GF-D8 (cell line): ENCODE results near the gene CELSR1.
"Not testable (repeated sequence)": the region's sequence is repeated elsewhere in the genome, so short reads cannot be mapped to it uniquely, and the experiment has no call there.

ENCODE experiments used
- DNase-seq: peaks from one replicate; lab custom pipeline; 2025; lab: John Stamatoyannopoulos, UW

CELSR1 gene

GRCh38 chr22:46417769-46418168, 119.7 kb downstream of the CELSR1 start:
- no peak for DNase-seq

GRCh38 chr22:46416891-46417580, 120.4 kb downstream of the CELSR1 start:
- no peak for DNase-seq

GRCh38 chr22:46416520-46416871, 120.9 kb downstream of the CELSR1 start:
- no peak for DNase-seq

- DNase-seq, result no peak
Measured at GRCh38 chr22:46415776-46416519, 121.5 kb downstream of the CELSR1 start.

- DNase-seq, result no peak
Measured at GRCh38 chr22:46414704-46415103, 122.7 kb downstream of the CELSR1 start.

GRCh38 chr22:46413725-46414379, 123.6 kb downstream of the CELSR1 start:
- no peak for DNase-seq

GRCh38 chr22:46411347-46411746, 126.1 kb downstream of the CELSR1 start:
- DNase-seq, result no peak

- no peak for DNase-seq
Measured at GRCh38 chr22:46410291-46410808, 127.1 kb downstream of the CELSR1 start.

GRCh38 chr22:46409631-46410210, 127.7 kb downstream of the CELSR1 start:
- DNase-seq, result no peak

GRCh38 chr22:46408568-46409506, 128.6 kb downstream of the CELSR1 start:
- DNase-seq, result no peak

- no peak for DNase-seq
Measured at GRCh38 chr22:46407748-46408147, 129.7 kb downstream of the CELSR1 start.

GRCh38 chr22:46406791-46407190, 130.6 kb downstream of the CELSR1 start:
- no peak for DNase-seq

- no peak for DNase-seq
Measured at GRCh38 chr22:46406349-46406748, 131.1 kb downstream of the CELSR1 start.

- DNase-seq, result no peak
Measured at GRCh38 chr22:46405901-46406300, 131.5 kb downstream of the CELSR1 start.

GRCh38 chr22:46403880-46404279, 133.5 kb downstream of the CELSR1 start:
- DNase-seq, result not testable (repeated sequence)

GRCh38 chr22:46402505-46402904, 134.9 kb downstream of the CELSR1 start:
- no peak for DNase-seq

GRCh38 chr22:46401370-46401769, 136.1 kb downstream of the CELSR1 start:
- no peak for DNase-seq

GRCh38 chr22:46399251-46400024, 138.0 kb downstream of the CELSR1 start:
- DNase-seq, result no peak

GRCh38 chr22:46397951-46398350, 139.5 kb downstream of the CELSR1 start:
- no peak for DNase-seq

- DNase-seq, result no peak
Measured at GRCh38 chr22:46397514-46397913, 139.9 kb downstream of the CELSR1 start.

- DNase-seq, result not testable (repeated sequence)
Measured at GRCh38 chr22:46397049-46397448, 140.4 kb downstream of the CELSR1 start.
